ENCODE measurements around the gene KHNYN. TPM values are rescaled to one million over a fixed set of nuclear protein-coding genes. Genes with fewer than 3 reads are reported as not detected.

The KHNYN gene
- polyA plus RNA-seq, 1 donor: 37.8 TPM

- no peak for DNase-seq
Measured at GRCh38 chr14:24401810-24402702, 27.7 kb upstream of the KHNYN start.

GRCh38 chr14:24403294-24403998 is 26.3 kb upstream of the KHNYN start:
- peak; percentile 66 for DNase-seq

- DNase-seq: no peak
Measured at GRCh38 chr14:24404814-24405213, 24.9 kb upstream of the KHNYN start.

GRCh38 chr14:24406416-24406815 is 23.3 kb upstream of the KHNYN start:
- DNase-seq: no peak

- no peak for DNase-seq
Measured at GRCh38 chr14:24407608-24408325, 22.0 kb upstream of the KHNYN start.

- DNase-seq: no peak
Measured at GRCh38 chr14:24408764-24409163, 21.0 kb upstream of the KHNYN start.

GRCh38 chr14:24409192-24409591 is 20.6 kb upstream of the KHNYN start:
- no peak for DNase-seq

GRCh38 chr14:24409956-24410355 is 19.8 kb upstream of the KHNYN start:
- DNase-seq: no peak

GRCh38 chr14:24411443-24412389 is 18.0 kb upstream of the KHNYN start:
- no peak for DNase-seq

GRCh38 chr14:24414077-24414476 is 15.7 kb upstream of the KHNYN start:
- DNase-seq: no peak

- no peak for DNase-seq
Measured at GRCh38 chr14:24414732-24415420, 14.9 kb upstream of the KHNYN start.

GRCh38 chr14:24415421-24416253 is 14.1 kb upstream of the KHNYN start:
- DNase-seq: no peak

- DNase-seq: no peak
Measured at GRCh38 chr14:24416254-24416931, 13.4 kb upstream of the KHNYN start.

- no peak for DNase-seq
Measured at GRCh38 chr14:24416932-24417619, 12.7 kb upstream of the KHNYN start.

- no peak for DNase-seq
Measured at GRCh38 chr14:24417832-24418491, 11.8 kb upstream of the KHNYN start.

- no peak for DNase-seq
Measured at GRCh38 chr14:24418492-24418873, 11.3 kb upstream of the KHNYN start.

- DNase-seq: no peak
Measured at GRCh38 chr14:24422261-24422660, 7.5 kb upstream of the KHNYN start.
